GM18498 (cell line): ENCODE measurements around the gene UGT2B10.
"Not testable (repeated sequence)": the region's sequence is repeated elsewhere in the genome, so short reads cannot be mapped to it uniquely, and the experiment has no call there.

ENCODE experiments used
- ATAC-seq: cut with Tn5 transposase; IDR thresholded peaks from one replicate; pipeline ENCODE4 v1.9.1; 2021; ENCODE audit warnings: mild to moderate bottlenecking, moderate library complexity; ENCODE audit not compliant: unreplicated experiment

UGT2B10 gene

DNA sequence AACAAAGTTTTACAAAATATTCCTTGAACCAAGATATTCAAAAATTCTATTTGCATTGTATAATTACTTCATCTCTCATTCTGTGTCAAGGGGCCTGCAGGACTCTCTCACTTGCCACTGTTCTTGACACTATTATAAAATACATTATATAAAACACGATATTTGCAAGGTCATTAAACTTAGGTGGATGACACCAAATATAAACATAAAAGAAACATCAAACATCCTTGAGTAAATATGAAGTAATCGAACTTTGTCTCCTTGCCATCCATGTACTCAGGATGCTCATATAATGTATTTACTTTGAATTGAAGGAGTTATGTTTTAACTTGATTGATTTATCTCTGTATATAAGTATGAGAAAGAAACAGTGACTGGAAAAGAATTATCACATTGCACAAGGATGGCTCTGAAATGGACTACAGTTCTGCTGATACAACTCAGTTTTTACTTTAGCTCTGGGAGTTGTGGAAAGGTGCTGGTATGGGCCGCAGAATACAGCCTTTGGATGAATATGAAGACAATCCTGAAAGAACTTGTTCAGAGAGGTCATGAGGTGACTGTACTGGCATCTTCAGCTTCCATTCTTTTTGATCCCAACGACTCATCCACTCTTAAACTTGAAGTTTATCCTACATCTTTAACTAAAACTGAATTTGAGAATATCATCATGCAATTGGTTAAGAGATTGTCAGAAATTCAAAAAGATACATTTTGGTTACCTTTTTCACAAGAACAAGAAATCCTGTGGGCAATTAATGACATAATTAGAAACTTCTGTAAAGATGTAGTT, at the start of gene UGT2B10:
Gene UGT2B10, plus strand, starts transcription at position 378 of the 793 bp plus-strand sequence. Its CDS starts 26 bp downstream, at position 404.
- not testable (repeated sequence) for ATAC-seq

DNA sequence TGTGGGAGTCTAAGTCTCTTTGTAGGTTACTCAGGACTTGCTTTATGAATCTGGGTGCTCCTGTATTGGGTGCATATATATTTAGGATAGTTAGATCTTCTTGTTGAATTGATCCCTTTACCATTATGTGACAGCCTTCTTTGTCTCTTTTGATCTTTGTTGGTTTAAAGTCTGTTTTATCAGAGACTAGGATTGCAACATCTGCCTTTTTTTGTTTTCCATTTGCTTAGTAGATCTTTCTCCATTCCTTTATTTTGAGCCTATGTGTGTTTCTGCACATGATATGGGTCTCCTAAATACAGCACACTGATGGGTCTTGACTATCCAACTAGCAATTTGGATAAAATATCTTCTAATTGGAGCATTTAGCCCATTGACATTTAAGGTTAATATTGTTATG, 44.0 kb upstream of the UGT2B10 start:
- ATAC-seq, result not testable (repeated sequence)

DNA sequence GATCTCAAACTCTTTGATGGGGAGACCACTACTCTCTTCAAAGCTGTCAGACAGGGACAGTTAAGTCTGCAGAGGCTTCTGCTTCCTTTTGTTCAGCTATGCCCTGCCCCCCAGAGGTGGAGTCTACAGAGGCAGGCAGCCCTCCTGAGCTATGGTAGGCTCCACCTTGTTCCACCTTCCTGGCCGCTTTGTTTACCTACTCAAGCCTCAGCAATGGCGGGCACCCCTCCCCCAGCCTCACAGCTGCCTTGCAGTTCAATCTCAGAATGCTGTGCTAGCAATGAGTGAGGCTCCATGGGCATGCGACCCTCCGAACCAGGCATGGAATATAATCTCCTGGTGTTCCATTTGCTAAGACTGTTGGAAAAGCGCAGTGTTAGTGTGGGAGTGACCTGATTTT, 42.1 kb upstream of the UGT2B10 start:
- no peak for ATAC-seq

DNA sequence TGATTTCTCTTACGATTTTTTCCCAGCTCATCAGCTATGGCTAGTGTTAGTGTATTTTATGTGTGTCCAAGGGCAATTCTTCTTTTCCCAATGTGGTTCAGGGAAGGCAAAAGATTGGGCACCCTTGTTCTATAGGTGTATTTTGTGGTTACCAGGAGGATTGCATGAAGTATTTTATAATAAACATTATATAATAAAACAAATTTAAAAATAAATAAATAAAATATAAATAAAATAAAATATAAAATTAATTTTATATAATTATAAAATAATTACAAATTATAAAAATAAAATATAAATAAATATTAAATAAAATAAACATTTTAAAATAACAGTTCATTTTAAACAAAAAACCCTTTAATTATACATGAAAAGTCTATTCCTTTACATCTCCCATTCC, 35.6 kb upstream of the UGT2B10 start:
- ATAC-seq, result no peak

DNA sequence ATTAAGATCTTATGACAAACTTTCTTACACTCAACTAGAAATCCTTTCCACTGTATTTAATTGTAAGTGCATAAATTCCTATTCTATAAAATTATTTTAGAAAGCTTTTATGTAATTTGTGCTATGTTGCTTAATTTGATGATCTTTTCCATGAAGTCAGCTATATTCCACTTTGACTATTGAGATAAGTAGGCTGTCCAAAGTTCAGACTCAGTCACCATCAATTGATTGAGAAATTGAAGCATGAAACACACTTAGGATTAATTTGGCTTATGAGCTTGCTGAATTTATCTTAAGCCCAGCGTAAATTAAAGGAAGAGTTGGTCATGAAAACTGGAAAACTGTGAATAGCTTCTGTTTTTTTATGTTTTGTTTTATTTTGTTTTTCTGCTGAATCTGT, 18.7 kb upstream of the UGT2B10 start:
- ATAC-seq, result no peak

DNA sequence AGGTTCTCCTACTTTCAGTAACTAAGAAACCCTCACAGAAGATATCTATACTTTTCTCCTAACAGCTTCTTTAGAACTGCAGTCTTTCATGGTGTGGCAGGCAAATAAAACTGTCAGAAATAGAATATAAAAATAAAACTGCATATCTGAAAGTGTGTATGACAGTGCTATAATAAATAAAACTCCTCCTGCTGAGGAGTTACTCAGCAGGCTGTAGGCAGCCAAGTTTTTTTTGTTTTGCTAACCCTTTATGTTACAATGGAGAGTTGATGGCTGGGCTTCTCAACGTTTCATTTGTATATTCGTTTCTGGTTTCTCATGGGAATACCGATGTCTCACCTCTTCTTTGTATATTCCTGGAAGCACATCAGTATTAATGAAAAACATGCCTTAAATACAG, 18.2 kb upstream of the UGT2B10 start:
- no peak for ATAC-seq

DNA sequence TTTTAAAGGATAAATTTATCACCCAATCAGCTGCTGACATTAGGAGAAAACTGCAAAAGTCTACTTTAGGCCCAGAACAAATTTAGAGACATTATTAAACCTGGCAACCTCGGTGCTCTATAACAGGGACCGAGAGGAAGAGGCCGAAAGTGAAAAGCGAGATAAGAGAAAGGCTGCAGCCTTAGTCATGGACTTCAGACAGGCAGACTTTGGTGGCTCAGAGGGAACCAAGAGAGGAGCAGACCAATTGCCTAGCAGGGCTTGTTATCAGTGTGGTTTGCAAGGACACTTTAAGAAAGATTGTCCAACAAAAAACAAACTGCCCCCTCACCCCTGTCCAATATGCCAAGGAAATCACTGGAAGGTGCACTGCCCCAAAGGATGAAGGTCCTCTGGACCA, 12.8 kb upstream of the UGT2B10 start:
- ATAC-seq, result no peak

DNA sequence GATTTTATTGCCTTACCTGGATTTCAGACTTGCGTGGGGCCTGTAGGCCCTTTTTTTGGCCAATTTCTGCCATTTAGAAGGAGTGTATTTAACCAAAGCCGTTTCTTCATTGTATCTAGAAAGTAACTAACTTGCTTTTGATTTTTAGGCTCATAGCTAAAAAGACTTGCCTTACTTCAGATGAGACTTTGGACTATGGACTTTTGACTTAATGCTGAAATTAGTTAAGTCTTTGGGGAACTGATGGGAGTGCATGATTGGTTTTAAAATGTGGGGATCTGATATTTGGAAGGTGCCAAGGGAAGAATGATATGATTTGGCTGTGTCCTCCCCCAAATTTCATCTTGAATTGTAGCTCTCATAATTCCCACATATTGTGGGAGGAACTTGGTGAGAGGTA, 7.7 kb upstream of the UGT2B10 start:
- ATAC-seq, result no peak

DNA sequence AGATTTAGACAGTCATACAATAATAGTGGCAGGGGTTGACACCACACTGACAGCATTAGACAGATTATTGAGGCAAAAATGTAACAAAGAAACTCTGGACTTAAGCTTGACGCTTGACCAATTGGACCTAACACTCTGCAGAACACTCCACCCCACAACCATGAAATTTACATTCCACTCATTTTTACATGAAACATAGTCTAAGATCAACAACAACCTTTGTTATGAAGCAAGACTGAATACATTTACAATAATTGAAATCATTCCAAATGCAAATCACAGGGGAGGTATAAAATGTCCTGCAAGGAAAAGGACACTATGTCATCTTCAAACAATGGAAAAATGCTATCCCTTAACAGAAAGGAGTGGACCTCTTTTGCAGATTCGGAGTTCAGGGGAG, 4.9 kb upstream of the UGT2B10 start:
- no peak for ATAC-seq

DNA sequence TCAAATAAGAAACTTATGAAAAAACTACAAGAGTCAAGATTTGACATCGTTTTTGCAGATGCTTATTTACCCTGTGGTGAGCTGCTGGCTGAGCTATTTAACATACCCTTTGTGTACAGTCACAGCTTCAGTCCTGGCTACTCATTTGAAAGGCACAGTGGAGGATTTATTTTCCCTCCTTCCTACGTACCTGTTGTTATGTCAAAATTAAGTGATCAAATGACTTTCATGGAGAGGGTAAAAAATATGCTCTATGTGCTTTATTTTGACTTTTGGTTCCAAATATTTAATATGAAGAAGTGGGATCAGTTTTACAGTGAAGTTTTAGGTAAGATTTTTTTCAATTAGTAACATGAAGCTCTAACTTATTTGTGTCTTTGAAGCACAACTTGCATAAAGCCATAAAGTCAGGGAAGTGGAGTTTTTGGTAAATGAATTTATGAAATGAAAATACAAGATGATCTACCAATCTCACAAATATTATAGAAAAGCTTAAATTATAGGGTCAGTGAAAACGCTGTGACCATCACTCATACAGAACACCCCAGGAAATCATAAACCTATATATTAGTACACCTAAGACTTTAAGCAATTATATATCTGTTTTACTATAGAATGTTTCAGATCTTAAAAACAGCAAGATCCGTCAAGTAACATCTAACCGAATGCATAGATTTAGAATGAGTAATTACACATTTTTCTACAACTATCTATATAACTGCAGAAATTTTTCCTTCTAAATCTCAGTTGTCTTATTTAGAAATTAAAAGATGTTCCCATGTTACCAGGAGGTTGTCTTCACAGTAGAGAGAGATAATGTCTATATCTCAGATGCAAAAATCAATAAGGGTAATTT, 844 bp downstream of the UGT2B10 start:
- ATAC-seq, result not testable (repeated sequence)

DNA sequence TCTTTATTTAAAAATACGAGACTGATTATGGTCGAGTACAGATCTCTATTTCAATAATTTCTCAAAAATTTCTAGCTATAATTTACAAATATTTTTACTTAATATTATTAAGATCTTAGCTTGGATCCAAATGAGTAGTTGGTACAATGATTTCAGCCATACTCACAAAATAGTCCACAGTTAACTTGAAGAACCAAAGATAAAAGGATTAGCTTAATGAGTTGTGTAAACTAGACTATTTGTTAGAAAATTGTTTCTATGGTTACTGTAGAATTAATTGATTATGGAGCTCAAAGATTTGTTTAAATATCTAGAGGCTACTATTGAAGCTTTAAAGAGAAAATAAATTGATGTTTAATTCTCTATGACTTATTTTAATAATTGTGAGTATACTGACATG, 1.6 kb downstream of the UGT2B10 start:
- ATAC-seq, result no peak

DNA sequence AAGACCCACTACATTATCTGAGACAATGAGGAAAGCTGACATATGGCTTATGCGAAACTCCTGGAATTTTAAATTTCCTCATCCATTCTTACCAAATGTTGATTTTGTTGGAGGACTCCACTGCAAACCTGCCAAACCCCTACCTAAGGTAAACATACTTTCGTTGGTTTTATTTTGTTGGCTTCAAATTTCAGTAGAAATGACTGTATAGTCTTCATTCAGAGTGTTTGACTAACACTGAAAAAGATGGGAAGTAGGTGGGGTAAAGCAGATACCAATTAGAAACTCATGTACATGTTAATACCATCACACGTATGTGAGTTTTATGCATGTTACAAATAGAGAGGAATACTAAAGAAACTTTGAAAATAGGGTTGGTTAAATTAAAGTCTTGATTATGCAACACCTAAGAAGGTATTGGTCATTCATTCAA, 2.3 kb downstream of the UGT2B10 start:
- not testable (repeated sequence) for ATAC-seq

DNA sequence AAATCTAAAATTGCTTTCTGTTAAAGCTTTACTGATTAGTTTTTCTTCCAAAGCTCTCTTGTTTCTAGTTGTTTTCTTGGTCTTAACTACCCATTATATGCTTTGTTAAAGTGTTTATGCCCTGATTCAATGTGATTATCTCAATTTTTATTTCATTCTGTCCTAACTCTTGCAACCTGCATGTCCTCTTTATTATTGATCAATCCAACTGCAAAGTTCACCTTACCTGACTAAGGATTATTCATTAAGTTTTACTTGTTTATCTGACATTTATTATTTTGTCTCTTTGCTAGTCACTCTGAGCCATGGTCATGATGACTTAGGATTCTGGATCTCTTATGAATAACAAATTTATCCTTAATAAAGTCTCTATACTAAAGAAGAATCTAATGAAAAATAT, 15.8 kb downstream of the UGT2B10 start:
- no peak for ATAC-seq

DNA sequence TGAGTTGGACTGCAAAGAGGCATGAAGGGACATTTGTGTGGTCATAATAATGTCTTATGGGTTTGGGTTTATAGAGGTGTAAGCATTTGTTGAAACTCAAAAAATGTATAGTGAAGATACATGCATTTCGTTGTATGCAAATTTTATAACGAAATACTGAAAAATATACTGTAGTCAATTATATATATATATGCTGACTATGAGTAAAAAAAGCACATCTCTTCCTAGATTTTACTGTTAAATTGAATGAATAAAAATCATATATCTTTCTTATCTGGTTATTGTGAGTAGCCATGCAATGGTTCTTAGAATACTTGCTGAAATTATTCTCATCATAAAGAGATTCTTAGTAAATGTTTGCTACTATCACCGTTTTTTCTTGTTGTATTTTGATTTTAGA, 34.5 kb downstream of the UGT2B10 start:
- ATAC-seq, result no peak

DNA sequence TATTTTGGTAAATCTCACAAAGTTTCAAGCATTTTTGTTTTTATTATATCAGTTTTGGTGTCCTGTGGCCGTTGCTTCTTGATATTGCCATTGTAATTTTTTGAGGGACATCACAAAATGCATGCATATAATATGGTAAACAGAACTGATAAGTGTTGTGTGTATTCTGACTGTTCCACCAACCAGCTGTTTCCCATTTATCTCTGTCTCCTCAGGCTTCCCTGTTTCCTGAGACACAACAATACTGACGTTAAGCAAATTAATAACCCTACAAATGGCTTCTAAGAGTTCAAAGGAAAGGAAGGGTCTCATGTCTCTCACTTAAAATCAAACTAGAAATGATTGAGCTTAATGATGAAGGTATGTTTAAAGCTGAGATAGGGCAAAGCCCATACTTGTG, 40.0 kb downstream of the UGT2B10 start:
- ATAC-seq, result no peak

DNA sequence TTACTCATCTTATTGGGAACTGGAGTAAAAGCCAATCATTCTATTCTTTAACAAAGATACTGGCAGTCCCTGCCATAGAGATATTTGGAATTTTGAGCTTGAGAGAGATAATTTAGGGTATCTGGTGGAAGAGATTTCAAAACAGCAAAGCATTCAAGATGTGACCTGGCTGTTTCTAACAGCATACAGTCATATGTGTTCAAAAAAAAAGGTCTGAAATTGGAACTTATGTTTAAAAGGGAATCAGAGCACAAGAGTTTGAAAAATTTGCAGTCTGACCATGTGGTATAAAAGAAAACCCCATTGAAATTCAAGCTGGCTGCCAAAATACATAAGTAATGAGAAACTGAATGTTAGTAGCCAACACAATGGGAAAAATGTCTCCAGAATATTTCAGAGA, 42.2 kb downstream of the UGT2B10 start:
- ATAC-seq, result no peak

DNA sequence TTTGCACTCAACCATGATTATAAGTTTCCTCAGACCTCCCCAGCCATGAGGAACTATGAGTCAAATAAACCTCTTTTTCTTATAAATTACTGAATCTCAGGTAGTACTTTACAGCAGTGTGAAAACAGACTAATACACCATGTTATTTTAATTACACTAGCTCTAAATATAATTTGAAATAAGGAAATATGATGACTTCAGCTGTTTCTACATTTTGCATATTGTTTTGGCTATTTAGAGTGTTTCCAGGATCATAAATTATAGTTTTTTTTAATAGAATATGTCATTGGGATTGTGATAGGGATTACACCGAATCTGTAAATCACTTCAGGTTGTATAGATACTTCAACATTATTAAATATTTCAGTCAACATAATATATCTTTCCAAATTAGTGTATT, 43.9 kb downstream of the UGT2B10 start:
- ATAC-seq, result no peak

DNA sequence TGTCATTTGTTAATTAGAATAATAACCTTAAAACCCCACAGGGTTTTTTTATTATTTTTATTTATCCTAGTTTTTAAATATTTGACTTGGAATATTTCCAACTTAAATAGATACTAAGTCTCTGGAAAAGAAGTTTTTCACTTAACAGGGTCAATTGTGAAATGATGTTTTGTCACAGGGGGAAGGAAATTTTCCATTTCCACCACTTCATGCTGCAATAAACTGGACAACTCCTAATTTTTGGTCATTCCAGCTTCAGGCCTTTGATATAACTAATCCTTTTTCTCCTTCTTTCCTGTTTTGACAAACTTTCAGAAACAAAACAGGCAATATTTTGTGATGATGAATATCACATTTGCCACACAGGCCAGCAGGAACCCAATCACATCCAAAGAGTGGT, 45.3 kb downstream of the UGT2B10 start:
- ATAC-seq, result no peak

DNA sequence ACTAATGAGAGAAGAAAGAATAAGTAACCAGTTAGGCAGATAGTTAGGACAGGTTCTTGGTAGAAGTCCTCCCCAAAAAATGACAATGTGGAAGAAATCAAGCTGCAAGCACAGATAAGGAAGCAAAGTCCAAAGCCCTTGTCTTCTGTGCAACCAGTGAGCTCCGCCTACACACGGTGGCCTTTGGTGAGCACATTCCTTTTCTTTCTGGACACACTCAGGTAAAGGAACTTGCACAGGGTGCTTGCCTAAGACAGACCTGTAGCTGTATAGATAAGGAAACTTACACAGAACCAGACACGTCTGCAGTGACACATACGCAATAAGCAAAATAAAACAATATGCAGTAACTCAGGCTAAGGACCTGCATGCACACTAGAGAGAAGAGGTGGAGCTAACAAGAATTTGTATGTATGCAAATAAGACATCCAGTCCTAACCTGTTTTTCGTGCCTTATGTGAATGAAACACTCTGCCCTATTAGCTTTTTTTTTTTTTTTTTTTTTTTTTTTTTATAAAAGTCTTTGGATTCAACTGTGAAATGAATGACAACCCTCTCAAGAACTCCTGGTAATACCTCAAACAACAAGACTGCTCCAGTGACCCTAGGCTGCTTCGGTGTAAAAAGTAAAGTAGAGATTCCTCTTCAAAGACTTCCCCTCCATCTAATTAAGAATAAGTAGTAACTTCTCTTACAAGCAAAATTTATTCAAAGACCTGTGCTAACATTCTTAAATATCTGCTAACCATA, 48.8 kb downstream of the UGT2B10 start:
- ATAC-seq, result no peak

DNA sequence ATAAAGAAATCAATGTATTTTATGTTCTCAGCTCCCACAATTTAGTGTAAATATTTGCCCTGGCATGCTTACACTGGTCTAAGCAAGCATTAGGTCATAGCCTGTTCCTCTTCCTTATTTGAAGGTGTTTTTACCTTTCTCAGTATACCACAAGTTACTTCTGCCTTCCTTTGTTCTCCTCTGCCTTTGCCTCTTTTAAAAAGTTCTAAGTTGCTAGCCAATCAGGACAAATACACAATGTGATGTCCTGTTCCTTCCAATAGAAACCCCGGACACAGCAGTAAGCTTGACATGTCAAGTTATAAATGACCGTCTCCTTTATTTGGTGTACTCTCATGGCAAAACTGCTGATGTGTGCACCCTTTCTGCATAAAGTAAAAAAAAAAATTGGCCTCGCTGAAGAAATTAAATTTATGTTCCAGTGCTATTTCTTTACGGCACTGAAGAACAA, 49.4 kb downstream of the UGT2B10 start:
- no peak for ATAC-seq

DNA sequence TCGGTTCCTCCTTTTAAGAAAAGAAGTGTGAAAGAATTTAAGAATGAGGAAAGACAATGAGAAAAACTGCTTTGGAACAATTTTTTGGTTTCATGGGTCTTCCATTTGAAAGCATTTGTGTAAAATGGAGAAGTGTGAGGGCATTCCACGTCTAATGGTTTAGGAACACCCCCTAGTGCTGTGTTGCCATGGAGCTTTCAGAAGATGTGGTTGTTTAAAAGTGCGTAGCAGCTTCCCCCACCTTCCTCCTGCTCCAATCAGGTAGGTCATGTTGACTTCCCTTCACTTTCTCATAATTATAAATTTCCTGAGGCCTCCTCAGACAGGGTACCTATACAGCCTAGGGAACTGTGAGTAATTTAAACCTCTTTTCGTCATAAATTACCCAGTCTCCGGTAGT, 50.0 kb downstream of the UGT2B10 start:
- ATAC-seq, result no peak
